GM12878 (cell line): Measurements from ENCODE around the gene TPM4. TPM values are rescaled to one million over a fixed set of nuclear protein-coding genes. Genes with fewer than 3 reads are reported as not detected.
A peak's percentile ranks its signal among the peaks of the same experiment; 100 is the strongest.

Experiments used
- CEBPB ChIP-seq, 2 experiments: fragments of 150-350 bp in 1 of 2; IDR thresholded peaks; 2 replicates each; pipeline ENCODE4 v1.6.1; 2012 to 2014; ENCODE audit warnings: low read depth in 2 of 2, low read length in 2 of 2, borderline replicate concordance in 1 of 2, inconsistent platforms in 1 of 2
- E2F4 ChIP-seq: IDR thresholded peaks from 2 replicates; pipeline ENCODE4 v1.6.1; 2012; ENCODE audit warnings: low read depth, low read length, improper control_type of control experiment
- ELK1 ChIP-seq: IDR thresholded peaks from 2 replicates; pipeline ENCODE4 v1.6.1; 2012; ENCODE audit warnings: low read depth, low read length, improper control_type of control experiment
- ETV6 ChIP-seq, 2 experiments: fragments of 450-650 bp in 1 of 2; IDR thresholded peaks in 1 of 2; conservative IDR thresholded peaks in 1 of 2; 2 replicates each; pipeline ENCODE4 v1.6.1; 2014; ENCODE audit warnings: antibody characterized with exemption in 1 of 2, borderline replicate concordance in 1 of 2, low read depth in 1 of 2, mild to moderate bottlenecking in 1 of 2, moderate library complexity in 1 of 2
- HDAC2 ChIP-seq: fragments of 200-600 bp; sonication (generic); IDR thresholded peaks from 2 replicates; pipeline ENCODE4 v1.6.1; 2017
- IRF5 ChIP-seq: fragments of 450-650 bp; IDR thresholded peaks from 2 replicates; pipeline ENCODE4 v1.6.1; 2017; ENCODE audit warnings: borderline replicate concordance
- MEF2B ChIP-seq: fragments of 450-650 bp; IDR thresholded peaks from 2 replicates; pipeline ENCODE4 v1.6.1; 2018; ENCODE audit warnings: mild to moderate bottlenecking, moderate library complexity; ENCODE audit not compliant: partially characterized antibody, poor library complexity, severe bottlenecking
- MLLT1 ChIP-seq: fragments of 450-650 bp; IDR thresholded peaks from 2 replicates; pipeline ENCODE4 v1.6.1; 2016; ENCODE audit warnings: mild to moderate bottlenecking
- NFYB ChIP-seq: IDR thresholded peaks from 2 replicates; pipeline ENCODE4 v1.6.1; 2011; ENCODE audit warnings: low read depth, mild to moderate bottlenecking, low read length, improper control_type of control experiment, moderate library complexity; ENCODE audit not compliant: insufficient read depth
- POLR2AphosphoS2 ChIP-seq: IDR thresholded peaks from 2 replicates; pipeline ENCODE4 v1.6.1; 2011; ENCODE audit warnings: low read depth, mild to moderate bottlenecking, low read length, improper control_type of control experiment, moderate library complexity
- RBBP5 ChIP-seq: fragments of 200-600 bp; sonication (generic); conservative IDR thresholded peaks from 2 replicates; pipeline ENCODE4 v1.6.1; 2016
- RFX5 ChIP-seq: IDR thresholded peaks from 2 replicates; pipeline ENCODE4 v1.6.1; 2011; ENCODE audit warnings: low read depth, low read length, improper control_type of control experiment
- SMAD5 ChIP-seq: IDR thresholded peaks from 2 replicates; pipeline ENCODE4 v1.6.1; 2016; ENCODE audit warnings: antibody characterized with exemption, low read depth
- ZBTB11 ChIP-seq: fragments of 450-650 bp; formaldehyde crosslinking; IDR thresholded peaks from 2 replicates; pipeline ENCODE4 v1.5.0; 2022; ENCODE audit warnings: mild to moderate bottlenecking, missing genetic modification characterization
- ZBTB40 ChIP-seq: fragments of 450-650 bp; IDR thresholded peaks from 2 replicates; pipeline ENCODE4 v1.6.1; 2016; ENCODE audit warnings: mild to moderate bottlenecking, moderate library complexity, borderline replicate concordance
- polyA plus RNA-seq, 11 experiments: library from polyadenylated mRNA; depleted of rRNA in 4 of 11; unstranded in 6 of 11; stranded (reverse) in 5 of 11; fragments of >200 nt; fragmentation: Nextera tagmentation in 4 of 11; fragmentation: Illumina TruSeq in 1 of 11; extraction: Ambion mirVana in 4 of 11; extraction: Trizol in 1 of 11; gene quantifications; 1 replicate in 1 of 11; 2 replicates in 10 of 11; pipeline versions ENCODE4 v1.2.1 to v1.2.3, GENCODE V29; 2011 to 2016; ENCODE audit warnings: inconsistent platforms in 2 of 11, missing spikeins in 2 of 11, low read depth in 1 of 11
- total RNA-seq, 4 experiments: library from RNA; depleted of rRNA in 3 of 4; stranded (reverse); fragments of >200 nt in 3 of 4; fragmentation: Illumina TruSeq in 1 of 4; extraction: Trizol in 1 of 4; gene quantifications; 2 replicates each; pipeline versions ENCODE4 v1.2.1 to v1.2.3, GENCODE V29; 2013 to 2021

TPM4 gene
- total and polyA plus RNA-seq, 10 of the 15 experiments (the other 5 are each of a cell fraction or from before 2014, with no cell fraction given) = 183 to 620 (median 407) TPM

GRCh38 chr19:16111160-16111908 lies 35.0 kb downstream of the TPM4 start, which contains the start of gene RAB8A (continued):
- TF ChIP-seq E2F4 = peak; percentile 90
- 0 out of 2 replicates have a peak, but pooled peaks have one; percentile 58 for TF ChIP-seq MLLT1
- no peak for TF ChIP-seq ELK1
- TF ChIP-seq NFYB = peak; percentile 97
- no peak for TF ChIP-seq ETV6 (conservative IDR thresholded peaks at IDR 0.05 in 1 of 2, IDR thresholded peaks at IDR 0.05 in 1 of 2; ENCODE audit: borderline replicate concordance in 1 of 2, low read depth in 1 of 2)
- TF ChIP-seq ZBTB11 (CRISPR knock-in tag) = no peak
- no peak for TF ChIP-seq RBBP5
- TF ChIP-seq CEBPB (IDR thresholded peaks at IDR 0.05; ENCODE audit: borderline replicate concordance in 1 of 2, low read depth in 2 of 2, low read length in 2 of 2) = no peak
- TF ChIP-seq HDAC2 = no peak
- no peak; the same call in 1 of the 2 replicates for TF ChIP-seq SMAD5
- 0 out of 2 replicates have a peak, but pooled peaks have one; percentile 57 for TF ChIP-seq RFX5
- no peak for TF ChIP-seq IRF5
- no peak for TF ChIP-seq MEF2B
- TF ChIP-seq ZBTB40 = peak; percentile 66; the same call in 1 of the 2 replicates
- TF ChIP-seq POLR2AphosphoS2 = 0 out of 2 replicates have a peak, but pooled peaks have one; percentile 58
